HepG2 (cell line): Measurements from ENCODE around the gene MOV10L1. TPM values are rescaled to one million over a fixed set of nuclear protein-coding genes. Genes with fewer than 3 reads are reported as not detected.

Source experiments
- ATAC-seq: fragments of 200-7000 bp; cut with Tn5 transposase; 3 replicates; pipeline ENCODE4 v1.9.1; 2020; ENCODE audit warnings: mild to moderate bottlenecking, moderate library complexity
- BruUV-seq: library from RNA; stranded (reverse); fragments of 400-500 nt; replicated peaks from 2 replicates; lab custom pipeline; 2021; lab: Mats Ljungman, UMichigan
- CTCF ChIA-PET: fragments of 300-600 bp; formaldehyde crosslinking; extraction: SDS; loops from one replicate; lab custom pipeline; 2021; ENCODE audit warnings: low total read pairs, inconsistent platforms, low intra/inter-chr PET ratio; lab: Yijun Ruan, JAX
- POLR2A ChIA-PET: fragments of 350-600 bp; sonication (Branson Sonifier 250); formaldehyde crosslinking; loops from one replicate; lab custom pipeline; 2020; ENCODE audit warnings: antibody characterized with exemption, inconsistent platforms; lab: Yijun Ruan, JAX
- DNase-seq: peaks from one replicate; pipeline ENCODE4 v3.0.0-alpha.2; 2015; ENCODE audit warnings: low spot score
- FAIRE-seq: peaks from 3 replicates; lab custom pipeline; 2011; peaks lifted over from hg19 to GRCh38; lab: Jason Lieb, UNC
- H2AFZ ChIP-seq: one replicate; pipeline ENCODE4 v1.6.1; 2011; ENCODE audit warnings: low read length, inconsistent platforms
- H3K27ac ChIP-seq: fragments of 300-600 bp; 3 replicates; pipeline ENCODE4 v1.8.0; 2011; ENCODE audit warnings: mixed run types, mild to moderate bottlenecking, mixed read lengths, low read length, inconsistent platforms; ENCODE audit not compliant: insufficient read depth; ENCODE audit errors: extremely low read length
- H3K27me3 ChIP-seq, 2 experiments: fragments of 200-600 bp in 1 of 2; 2 replicates in 1 of 2; 3 replicates in 1 of 2; pipeline versions ENCODE4 v1.6.0 to v1.8.0; 2011; ENCODE audit warnings: low read length in 2 of 2, mild to moderate bottlenecking in 2 of 2, moderate library complexity in 2 of 2, inconsistent platforms in 1 of 2; ENCODE audit not compliant: insufficient read depth in 2 of 2, control insufficient read depth in 1 of 2
- H3K36me3 ChIP-seq, 2 experiments: fragments of 200-600 bp in 1 of 2; replicated peaks in 1 of 2; 2 replicates in 1 of 2; 3 replicates in 1 of 2; pipeline versions ENCODE4 v1.5.1 to v1.8.0; 2011; ENCODE audit warnings: low read length in 2 of 2, inconsistent platforms in 1 of 2; ENCODE audit not compliant: insufficient read depth in 2 of 2, control insufficient read depth in 1 of 2
- H3K4me1 ChIP-seq: 2 replicates; pipeline ENCODE4 v1.5.1; 2012; ENCODE audit warnings: low read length, inconsistent platforms; ENCODE audit not compliant: insufficient read depth
- H3K4me2 ChIP-seq: 2 replicates; pipeline ENCODE4 v1.6.0; 2011; ENCODE audit warnings: low read depth, low read length, inconsistent platforms
- H3K4me3 ChIP-seq, 3 experiments: fragments of 200-600 bp in 1 of 3; sonication (generic), shearing (Covaris generic) in 1 of 3; replicated peaks in 1 of 3; 2 replicates each; pipeline ENCODE4 v1.5.1; 2011 to 2016; ENCODE audit warnings: low read length in 3 of 3, inconsistent platforms in 2 of 3, low read depth in 2 of 3, mild to moderate bottlenecking in 2 of 3, control low read depth in 1 of 3, mixed read lengths in 1 of 3; ENCODE audit not compliant: insufficient read depth in 1 of 3
- H3K79me2 ChIP-seq: one replicate; pipeline ENCODE4 v1.6.1; 2011; ENCODE audit warnings: low read length, inconsistent platforms; ENCODE audit not compliant: insufficient read depth
- H3K9ac ChIP-seq: 2 replicates; pipeline ENCODE4 v1.6.0; 2011; ENCODE audit warnings: mild to moderate bottlenecking, low read depth, low read length, inconsistent platforms; ENCODE audit not compliant: insufficient read depth
- H3K9me3 ChIP-seq: 2 replicates; pipeline ENCODE4 v1.5.1; 2012; ENCODE audit warnings: mild to moderate bottlenecking, low read length
- H4K20me1 ChIP-seq: 2 replicates; pipeline ENCODE4 v1.6.0; 2011; ENCODE audit warnings: inconsistent platforms, mild to moderate bottlenecking, low read length, moderate library complexity; ENCODE audit not compliant: insufficient read depth
- E2F2 ChIP-seq: sonication (generic); formaldehyde crosslinking; IDR thresholded peaks from 2 replicates; pipeline ENCODE4 v1.4.0; 2020; ENCODE audit warnings: missing genetic modification reagents, borderline replicate concordance
- MAFK ChIP-seq, 2 experiments: IDR thresholded peaks in 1 of 2; conservative IDR thresholded peaks in 1 of 2; 2 replicates each; pipeline ENCODE4 v1.6.1; 2011; ENCODE audit warnings: improper control_type of control experiment in 2 of 2, low read length in 2 of 2
- NPAS2 ChIP-seq: sonication (generic); formaldehyde crosslinking; IDR thresholded peaks from 2 replicates; pipeline ENCODE4 v1.8.0; 2022; ENCODE audit warnings: mild to moderate bottlenecking, missing genetic modification reagents, borderline replicate concordance
- WGBS: methylation state at CpG from one replicate; pipeline ENCODE4 v1.1.6; 2017; ENCODE audit warnings: low lambda C conversion rate; 5-methylcytosine and 5-hydroxymethylcytosine counted together
- in situ Hi-C: cut with HindIII; loops from 2 replicates; pipeline ENCODE4 v1.10.0; 2017; ENCODE audit warnings: low pct_unique_long_range_greater_than_20kb; ENCODE audit not compliant: extremely low pct_ligation_motif_present
- intact Hi-C: fragments of 100-400 bp; cut with micrococcal nuclease; formaldehyde crosslinking; loops from one replicate; pipeline ENCODE4 v1.10.0; 2022; ENCODE audit not compliant: unreplicated experiment
- polyA plus RNA-seq, 8 experiments: library from polyadenylated mRNA; depleted of rRNA in 3 of 8; stranded (reverse) in 7 of 8; unstranded in 1 of 8; fragments of >200 nt; fragmentation: Illumina TruSeq in 4 of 8; extraction: Trizol in 4 of 8; gene quantifications; 2 replicates each; pipeline versions ENCODE4 v1.2.1 to v1.2.3, GENCODE V29; 2011 to 2016; ENCODE audit warnings: low read depth in 4 of 8, missing spikeins in 1 of 8, mixed read lengths in 1 of 8; ENCODE audit not compliant: insufficient read depth in 1 of 8
- total RNA-seq, 5 experiments: library from RNA; depleted of rRNA; stranded (reverse); fragments of >200 nt; fragmentation: Illumina TruSeq; extraction: Trizol; gene quantifications; 2 replicates each; pipeline ENCODE4 v1.2.3, GENCODE V29; 2016; ENCODE audit warnings: low read depth in 1 of 5

The MOV10L1 gene
- total and polyA plus RNA-seq, 2 of the 13 experiments (the other 11 are each of a cell fraction or from before 2014, with no cell fraction given), result 0.11 to 0.12 TPM

GRCh38 chr22:50104141-50104544 lies 14.3 kb downstream of the MOV10L1 start (continued):
- TF ChIP-seq E2F2 (CRISPR knock-in tag), result no peak

GRCh38 chr22:50105208-50106100 lies 15.6 kb downstream of the MOV10L1 start:
- POLR2A ChIA-PET, result no interaction called here
- no peaks in the 10 kb centered on the region for H3K79me2 ChIP-seq
- no peak overlapping the region for H3K9ac ChIP-seq
- FAIRE-seq (no peak), ATAC-seq (no peak), DNase-seq (no peak)
- no peak overlapping the region for H3K4me2 ChIP-seq
- peaks cover 7% of the 10 kb centered on the region; the same call in 1 of the 2 replicates for H3K4me1 ChIP-seq
- no peaks in the 10 kb centered on the region for H3K9me3 ChIP-seq
- in situ Hi-C loops, result no loop called here
- intact Hi-C loops, result no loop called here
- H3K27ac ChIP-seq, result no peak overlapping the region
- H2AFZ ChIP-seq, result no peak overlapping the region
- no TSS peak for BruUV-seq
- peaks cover 3 to 18% of the 10 kb centered on the region in 2 experiments; a peak in 4 of 5 replicates for H3K27me3 ChIP-seq
- CTCF ChIA-PET, result no interaction called here
- H4K20me1 ChIP-seq, result no peaks in the 10 kb centered on the region
- H3K36me3 ChIP-seq, result no peaks in the 10 kb centered on the region
- TF ChIP-seq MAFK (conservative IDR thresholded peaks at IDR 0.05 in 1 of 2, IDR thresholded peaks at IDR 0.05 in 1 of 2; ENCODE audit: low read length in 2 of 2) (peak in 1 of 2 experiments; percentile 20; a peak in 1 of 4 replicates), NPAS2 (CRISPR knock-in tag) (no peak)
- H3K4me3 ChIP-seq, result no peak overlapping the region
- WGBS, result 21% methylated on average over 9 of the region's 9 CpGs
